Measurements from ENCODE around the gene STBD1. TPM values are rescaled to one million over a fixed set of nuclear protein-coding genes. Genes with fewer than 3 reads are reported as not detected.

The STBD1 gene
- total RNA-seq, 4 donors from 2014 or later: 1.0 to 2.5 (median 1.4) TPM

GRCh38 chr4:76305033-76305687 lies 1.4 kb upstream of the STBD1 start:
- no peaks in the 10 kb centered on the region for H3K27me3 ChIP-seq
- DNase-seq: no peak
- no peak for TF ChIP-seq CTCF (IDR thresholded peaks at IDR 0.05)
- no peak for TF ChIP-seq POLR2A (IDR thresholded peaks at IDR 0.05)
- no peaks in the 10 kb centered on the region for H3K36me3 ChIP-seq
- WGBS, 2 donors: 93% methylated on average over 7 of the region's 7 CpGs
- intact Hi-C loops (cut with DNase I): loop anchor here (10.0 kb wide), 1 partner anchor 120 kb away; no protein-coding TSS in a partner anchor
- no peak overlapping the region for H3K4me3 ChIP-seq (replicated peaks in 1 of 3)
- no peaks in the 10 kb centered on the region for H3K9me3 ChIP-seq
- peaks cover 3 to 6% of the 10 kb centered on the region in 2 donors for H3K4me1 ChIP-seq
- H3K27ac ChIP-seq: no peak overlapping the region

GRCh38 chr4:76306882-76307659 lies 538 bp downstream of the STBD1 start:
- H3K36me3 ChIP-seq: no peaks in the 10 kb centered on the region
- H3K4me1 ChIP-seq: peaks cover 3 to 6% of the 10 kb centered on the region in 2 donors
- TF ChIP-seq POLR2A (IDR thresholded peaks at IDR 0.05) (no peak), CTCF (IDR thresholded peaks at IDR 0.05) (peak in 3 of 6 experiments; percentile 13 to 18 (median 17))
- no peaks in the 10 kb centered on the region for H3K9me3 ChIP-seq
- intact Hi-C loops (cut with DNase I): loop anchor here (10.0 kb wide), 1 partner anchor 122 kb away; no protein-coding TSS in a partner anchor
- peak overlapping the region; percentile 46 to 92 (median 78) for H3K4me3 ChIP-seq (replicated peaks in 1 of 3)
- DNase-seq: peak; percentile 47 to 56
- H3K27ac ChIP-seq: peak overlapping the region in 2 of 3 donors; percentile 24 to 60
- H3K27me3 ChIP-seq: no peaks in the 10 kb centered on the region
- WGBS, 2 donors: 9 to 22% methylated on average over 9 to 24 of the region's 37 CpGs

- intact Hi-C loops (cut with DNase I): loop anchor here (10.0 kb wide), 1 partner anchor 123 kb away; no protein-coding TSS in a partner anchor
- peak; percentile 40 to 45 for DNase-seq
- Histone ChIP-seq H3K4me1 (peaks cover 3 to 6% of the 10 kb centered on the region in 2 donors), H3K9me3 (no peaks in the 10 kb centered on the region), H3K4me3 (replicated peaks in 1 of 3) (peak overlapping the region in 1 of 3 donors; percentile 46), H3K27me3 (no peaks in the 10 kb centered on the region), H3K36me3 (no peaks in the 10 kb centered on the region), H3K27ac (no peak overlapping the region)
- TF ChIP-seq CTCF (IDR thresholded peaks at IDR 0.05): no peak
- no peak for TF ChIP-seq POLR2A (IDR thresholded peaks at IDR 0.05)
- 34 to 38% methylated on average over 4 of the region's 4 CpGs for WGBS, 2 donors
These were observed 1.1 kb downstream of the STBD1 start for GRCh38 chr4:76307660-76308014.

- peaks cover 3 to 6% of the 10 kb centered on the region in 2 donors for H3K4me1 ChIP-seq
- WGBS, 2 donors: 13 to 34% methylated on average over 6 of the region's 6 CpGs
These were observed 2.0 kb downstream of the STBD1 start for GRCh38 chr4:76308548-76308947.

More at GRCh38 chr4:76308548-76308947, 2.0 kb downstream of the STBD1 start:
- Histone ChIP-seq H3K4me3 (replicated peaks in 1 of 3) (no peak overlapping the region), H3K36me3 (no peaks in the 10 kb centered on the region), H3K9me3 (no peaks in the 10 kb centered on the region), H3K27me3 (no peaks in the 10 kb centered on the region), H3K27ac (no peak overlapping the region)
- peak; percentile 64 to 66 for DNase-seq
- intact Hi-C loops (cut with DNase I): loop anchor here (10.0 kb wide), 1 partner anchor 124 kb away; no protein-coding TSS in a partner anchor
- no peak for TF ChIP-seq POLR2A (IDR thresholded peaks at IDR 0.05)
- TF ChIP-seq CTCF (IDR thresholded peaks at IDR 0.05): no peak

All from thyroid gland (tissue), 4 donors.